ENCODE results near the gene YKT6.

Gene YKT6

DNA sequence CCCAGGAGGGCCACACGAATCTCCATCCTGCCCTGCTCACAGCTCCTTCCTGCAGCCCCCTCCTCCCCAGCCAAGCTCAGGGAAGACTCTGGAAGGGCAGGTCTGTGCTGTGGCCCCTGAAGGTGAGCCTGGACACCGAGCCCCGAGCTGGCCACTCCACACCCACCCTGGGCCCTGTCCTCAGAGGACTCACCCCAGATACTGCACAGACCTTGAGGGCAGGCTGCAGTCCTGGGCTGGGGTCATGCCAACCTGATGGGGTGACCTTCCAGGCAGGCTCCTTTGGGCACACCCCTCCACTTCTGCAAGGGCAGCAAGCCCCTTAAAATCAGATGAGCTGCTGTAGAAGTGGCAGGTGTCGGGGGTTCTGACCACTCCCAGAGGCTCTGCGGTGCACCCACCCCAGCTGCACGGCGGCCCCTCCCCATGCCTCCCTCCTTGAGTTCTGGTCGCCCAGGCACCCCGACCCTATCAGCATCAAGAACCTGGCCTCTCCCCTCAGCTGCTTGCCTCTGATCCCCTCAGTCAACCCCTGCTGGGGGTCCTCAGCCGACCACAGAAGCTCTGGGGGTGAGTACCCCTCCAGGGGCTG lies 24.3 kb downstream of the YKT6 start:
- Histone ChIP-seq H3K9me3 (ENCODE audit: insufficient read depth, low read depth, low read length) (no peaks in the 10 kb centered on the region), H2AFZ (ENCODE audit: low read length) (no peak overlapping the region), H3K4me1 (ENCODE audit: insufficient read depth, low read length, poor library complexity, severe bottlenecking) (no peaks in the 10 kb centered on the region), H3K36me3 (ENCODE audit: insufficient read depth, low read length) (no peaks in the 10 kb centered on the region), H3K4me2 (ENCODE audit: low read depth, low read length, poor library complexity, severe bottlenecking) (no peak overlapping the region), H3K4me3 (ENCODE audit: low read length, poor library complexity, severe bottlenecking) (no peak overlapping the region), H3K9ac (ENCODE audit: low read depth, low read length, poor library complexity, severe bottlenecking) (no peak overlapping the region), H4K20me1 (ENCODE audit: insufficient read depth, low read length, poor library complexity, severe bottlenecking) (no peaks in the 10 kb centered on the region), H3K79me2 (ENCODE audit: insufficient read depth, low read length) (no peaks in the 10 kb centered on the region), H3K27me3 (ENCODE audit: insufficient read depth, low read length, poor library complexity, severe bottlenecking) (no peaks in the 10 kb centered on the region), H3K9me2 (replicated peaks; ENCODE audit: low read depth, low read length) (no peaks in the 10 kb centered on the region), H3F3A (ENCODE audit: low read depth) (no peaks in the 10 kb centered on the region)
- TF ChIP-seq EZH2phosphoT487 (IDR thresholded peaks at IDR 0.05; ENCODE audit: borderline replicate concordance), result no peak
- TF ChIP-seq, protein P1, sequence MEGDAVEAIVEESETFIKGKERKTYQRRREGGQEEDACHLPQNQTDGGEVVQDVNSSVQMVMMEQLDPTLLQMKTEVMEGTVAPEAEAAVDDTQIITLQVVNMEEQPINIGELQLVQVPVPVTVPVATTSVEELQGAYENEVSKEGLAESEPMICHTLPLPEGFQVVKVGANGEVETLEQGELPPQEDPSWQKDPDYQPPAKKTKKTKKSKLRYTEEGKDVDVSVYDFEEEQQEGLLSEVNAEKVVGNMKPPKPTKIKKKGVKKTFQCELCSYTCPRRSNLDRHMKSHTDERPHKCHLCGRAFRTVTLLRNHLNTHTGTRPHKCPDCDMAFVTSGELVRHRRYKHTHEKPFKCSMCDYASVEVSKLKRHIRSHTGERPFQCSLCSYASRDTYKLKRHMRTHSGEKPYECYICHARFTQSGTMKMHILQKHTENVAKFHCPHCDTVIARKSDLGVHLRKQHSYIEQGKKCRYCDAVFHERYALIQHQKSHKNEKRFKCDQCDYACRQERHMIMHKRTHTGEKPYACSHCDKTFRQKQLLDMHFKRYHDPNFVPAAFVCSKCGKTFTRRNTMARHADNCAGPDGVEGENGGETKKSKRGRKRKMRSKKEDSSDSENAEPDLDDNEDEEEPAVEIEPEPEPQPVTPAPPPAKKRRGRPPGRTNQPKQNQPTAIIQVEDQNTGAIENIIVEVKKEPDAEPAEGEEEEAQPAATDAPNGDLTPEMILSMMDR (conservative IDR thresholded peaks at IDR 0.05; ENCODE audit: low read length), result no peak

DNA sequence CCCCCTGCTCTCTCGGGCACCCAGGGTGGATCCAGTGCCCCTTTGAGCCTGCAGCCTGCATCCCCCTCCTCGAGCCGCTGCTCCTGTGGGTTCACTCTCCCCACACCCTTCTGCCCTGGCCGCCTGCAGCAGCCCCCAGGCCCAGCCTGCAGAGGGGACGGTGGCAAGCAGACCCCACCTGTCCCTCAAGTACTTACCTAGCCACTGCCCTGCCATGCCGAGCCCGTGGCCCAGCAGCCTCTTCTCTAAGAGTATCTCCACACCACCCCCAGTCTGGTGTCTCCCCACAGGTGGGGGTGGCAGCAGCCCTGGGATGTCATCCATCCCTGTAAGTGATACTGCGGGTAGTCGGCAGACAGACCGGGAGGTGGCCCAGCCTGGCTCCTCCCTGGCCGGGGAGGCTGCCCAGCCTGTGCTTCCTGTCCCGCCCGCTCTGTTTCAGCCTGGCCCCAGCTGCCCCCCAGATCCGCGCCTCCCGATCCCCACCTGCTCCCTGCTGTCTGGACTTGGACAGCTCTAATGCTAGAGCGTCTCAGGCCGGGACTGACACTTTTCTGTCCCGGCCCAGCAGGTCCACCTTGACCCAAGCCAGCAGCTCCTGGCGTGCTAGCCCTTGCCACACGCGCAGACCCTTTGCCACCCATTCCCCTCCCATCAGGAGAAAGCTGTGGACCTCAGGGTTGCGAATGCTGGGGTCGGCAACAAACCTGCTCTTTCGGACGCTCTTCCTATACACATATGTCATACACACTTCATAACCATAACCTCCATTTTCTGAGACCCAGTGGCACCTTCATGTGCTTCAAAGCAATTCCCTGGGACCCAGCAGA lies 25.0 kb downstream of the YKT6 start:
- H3K9ac ChIP-seq (ENCODE audit: low read depth, low read length, poor library complexity, severe bottlenecking), result no peak overlapping the region

DNA sequence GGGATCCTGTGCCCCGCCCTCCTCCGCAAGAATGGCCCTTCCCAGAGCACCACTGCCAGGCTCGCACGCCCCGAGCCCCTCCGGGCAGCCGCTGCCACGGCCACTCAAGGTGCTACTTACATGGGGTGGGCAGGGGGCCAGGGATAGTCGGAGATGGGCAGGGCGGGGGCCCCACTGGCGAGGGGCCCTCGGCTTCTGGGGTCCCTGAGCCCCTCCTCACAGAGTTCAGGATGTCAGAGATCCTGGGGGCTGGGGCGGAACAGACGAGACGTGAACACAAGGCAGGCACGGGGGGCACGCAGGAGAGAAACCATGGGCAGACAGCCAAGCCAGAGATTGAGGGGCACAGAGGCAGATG lies 25.6 kb downstream of the YKT6 start:
- H3K4me3 ChIP-seq (ENCODE audit: low read length, poor library complexity, severe bottlenecking), result no peak overlapping the region
- no peaks in the 10 kb centered on the region for H3K9me3 ChIP-seq (ENCODE audit: insufficient read depth, low read depth, low read length)
- no peaks in the 10 kb centered on the region for H3K4me1 ChIP-seq (ENCODE audit: insufficient read depth, low read length, poor library complexity, severe bottlenecking)
- H3K9ac ChIP-seq (ENCODE audit: low read depth, low read length, poor library complexity, severe bottlenecking), result no peak overlapping the region
- no peaks in the 10 kb centered on the region for H3K79me2 ChIP-seq (ENCODE audit: insufficient read depth, low read length)
- H3K36me3 ChIP-seq (ENCODE audit: insufficient read depth, low read length), result no peaks in the 10 kb centered on the region
- H4K20me1 ChIP-seq (ENCODE audit: insufficient read depth, low read length, poor library complexity, severe bottlenecking), result no peaks in the 10 kb centered on the region
- no peaks in the 10 kb centered on the region for H3K9me2 ChIP-seq (replicated peaks; ENCODE audit: low read depth, low read length)
- no peaks in the 10 kb centered on the region for H3K27me3 ChIP-seq (ENCODE audit: insufficient read depth, low read length, poor library complexity, severe bottlenecking)
- H3F3A ChIP-seq (ENCODE audit: low read depth), result no peaks in the 10 kb centered on the region
- TF ChIP-seq, protein P1 (conservative IDR thresholded peaks at IDR 0.05; ENCODE audit: low read length), result no peak
- TF ChIP-seq EZH2phosphoT487 (IDR thresholded peaks at IDR 0.05; ENCODE audit: borderline replicate concordance), result no peak
- no peak overlapping the region for H2AFZ ChIP-seq (ENCODE audit: low read length)
- H3K4me2 ChIP-seq (ENCODE audit: low read depth, low read length, poor library complexity, severe bottlenecking), result no peak overlapping the region

More for the DNA sequence above, 25.0 kb downstream of the YKT6 start:
- Histone ChIP-seq H3K9me3 (ENCODE audit: insufficient read depth, low read depth, low read length) (no peaks in the 10 kb centered on the region), H3K36me3 (ENCODE audit: insufficient read depth, low read length) (no peaks in the 10 kb centered on the region), H3K27me3 (ENCODE audit: insufficient read depth, low read length, poor library complexity, severe bottlenecking) (no peaks in the 10 kb centered on the region), H3K4me3 (ENCODE audit: low read length, poor library complexity, severe bottlenecking) (no peak overlapping the region), H3F3A (ENCODE audit: low read depth) (no peaks in the 10 kb centered on the region), H3K9me2 (replicated peaks; ENCODE audit: low read depth, low read length) (no peaks in the 10 kb centered on the region), H3K4me1 (ENCODE audit: insufficient read depth, low read length, poor library complexity, severe bottlenecking) (no peaks in the 10 kb centered on the region), H2AFZ (ENCODE audit: low read length) (no peak overlapping the region), H3K4me2 (ENCODE audit: low read depth, low read length, poor library complexity, severe bottlenecking) (no peak overlapping the region), H3K79me2 (ENCODE audit: insufficient read depth, low read length) (no peaks in the 10 kb centered on the region), H4K20me1 (ENCODE audit: insufficient read depth, low read length, poor library complexity, severe bottlenecking) (no peaks in the 10 kb centered on the region)
- TF ChIP-seq, protein P1 (conservative IDR thresholded peaks at IDR 0.05; ENCODE audit: low read length), result no peak
- TF ChIP-seq EZH2phosphoT487 (IDR thresholded peaks at IDR 0.05; ENCODE audit: borderline replicate concordance), result no peak
